ENCODE data around the gene NAV3. TPM values are rescaled to one million over a fixed set of nuclear protein-coding genes. Genes with fewer than 3 reads are reported as not detected.

NAV3 gene
- total and polyA plus RNA-seq, 9 of the 15 experiments (the other 6 are each of a cell fraction or from before 2014, with no cell fraction given), result 0.04 TPM; not detected in 8

GRCh38 chr12:78086553-78087362 lies 256.1 kb downstream of the NAV3 start:
- Histone ChIP-seq H3K9me1 (ENCODE audit: control insufficient read depth, insufficient read depth, low read length) (no peaks in the 10 kb centered on the region), H4K20me1 (replicated peaks; ENCODE audit: control insufficient read depth, insufficient read depth, low read length) (no peaks in the 10 kb centered on the region), H3K4me1 (replicated peaks in 1 of 2; ENCODE audit: control insufficient read depth in 2 of 2, insufficient read depth in 2 of 2, low read length in 2 of 2) (no peaks in the 10 kb centered on the region), H3K9ac (ENCODE audit: insufficient read depth in 1 of 2, low read depth in 2 of 2, low read length in 2 of 2) (no peak overlapping the region), H3K27me3 (ENCODE audit: control insufficient read depth in 2 of 2, insufficient read depth in 2 of 2, low read length in 2 of 2) (no peaks in the 10 kb centered on the region), H3K79me2 (ENCODE audit: control insufficient read depth, insufficient read depth, low read length) (no peaks in the 10 kb centered on the region), H3K4me3 (no peak overlapping the region), H3K9me3 (replicated peaks; ENCODE audit: control insufficient read depth, insufficient read depth, low read depth, low read length) (no peaks in the 10 kb centered on the region), H3K4me2 (ENCODE audit: insufficient read depth, low read length) (no peak overlapping the region), H3K36me3 (ENCODE audit: control insufficient read depth, insufficient read depth, low read length) (no peaks in the 10 kb centered on the region), H2AFZ (ENCODE audit: low read depth, low read length) (no peak overlapping the region), H3K27ac (ENCODE audit: extremely low read depth, low read depth, low read length) (no peak overlapping the region)
- BruUV-seq (replicated peaks), result no TSS peak
- FAIRE-seq (no peak), DNase-seq (ENCODE audit: extremely low read depth in 1 of 4, low spot score in 3 of 4) (no peak), ATAC-seq (no peak)
- in situ Hi-C loops (cut with MboI), result no loop called here
- TF ChIP-seq TCF7 (IDR thresholded peaks at IDR 0.05; ENCODE audit: borderline replicate concordance) (no peak), SIN3A (IDR thresholded peaks at IDR 0.05; ENCODE audit: borderline replicate concordance in 2 of 2, control insufficient read depth in 1 of 2, low read depth in 2 of 2, low read length in 2 of 2) (no peak), CCAR2 (IDR thresholded peaks at IDR 0.05; ENCODE audit: low read depth, low read length) (no peak), ZBTB17 (CRISPR knock-in tag; IDR thresholded peaks at IDR 0.05) (no peak), RBM22 (IDR thresholded peaks at IDR 0.05; ENCODE audit: low read depth, low read length, poor library complexity, severe bottlenecking) (no peak), RB1 (IDR thresholded peaks at IDR 0.05; ENCODE audit: low read depth) (no peak), ELF4 (CRISPR knock-in tag; IDR thresholded peaks at IDR 0.05) (no peak), MEF2D (tag; conservative IDR thresholded peaks at IDR 0.05; ENCODE audit: low read depth) (no peak), RUNX1 (IDR thresholded peaks at IDR 0.05; ENCODE audit: low read depth) (no peak), PREB (CRISPR knock-in tag; IDR thresholded peaks at IDR 0.05) (no peak), PRDM10 (IDR thresholded peaks at IDR 0.05; ENCODE audit: partially characterized antibody) (no peak), HNRNPUL1 (IDR thresholded peaks at IDR 0.05; ENCODE audit: low read length) (no peak), TRIM28 (IDR thresholded peaks at IDR 0.05) (no peak), HLTF (IDR thresholded peaks at IDR 0.05) (no peak), ZNF778 (CRISPR knock-in tag; IDR thresholded peaks at IDR 0.05) (no peak), KLF6 (CRISPR knock-in tag; IDR thresholded peaks at IDR 0.05; ENCODE audit: borderline replicate concordance) (no peak), SAFB (IDR thresholded peaks at IDR 0.05; ENCODE audit: borderline replicate concordance, low read depth, low read length) (no peak)
- ChIA-PET POLR2A (no interaction called here), CTCF (ENCODE audit: low intra/inter-chr PET ratio) (no interaction called here)
- intact Hi-C loops (cut with micrococcal nuclease), result no loop called here
